Activated CD4-positive, alpha-beta T cell treated with anti-CD3 and anti-CD28 coated beads, Interleukin-2, amount 50 U/mL, for 1 hour (primary cell): Measurements from ENCODE around the gene PCDHGA1.
"Not testable (repeated sequence)": the region's sequence is repeated elsewhere in the genome, so short reads cannot be mapped to it uniquely, and the experiment has no call there.

Experiments
- DNase-seq: peaks from one replicate; pipeline ENCODE4 v3.0.0-alpha.2; 2020

The PCDHGA1 gene

GRCh38 chr5:141330299-141331080, at the start of gene PCDHGA1:
TSS of gene PCDHGA1 (plus strand) at chr5:141330514.
- DNase-seq: peak; percentile 23

GRCh38 chr5:141298376-141298775, 31.9 kb upstream of the PCDHGA1 start:
- DNase-seq: no peak

GRCh38 chr5:141303756-141304155, 26.6 kb upstream of the PCDHGA1 start, which contains the start of gene SLC25A2:
TSS of gene SLC25A2 (minus strand) at chr5:141304049. CDS start at chr5:141303865, 184 bp downstream.
- no peak for DNase-seq

- no peak for DNase-seq
Observed at GRCh38 chr5:141306630-141307029, 23.7 kb upstream of the PCDHGA1 start.

- no peak for DNase-seq
Observed at GRCh38 chr5:141313711-141314110, 16.6 kb upstream of the PCDHGA1 start.

- DNase-seq: not testable (repeated sequence)
Observed at GRCh38 chr5:141316963-141317362, 13.4 kb upstream of the PCDHGA1 start.

DNA sequence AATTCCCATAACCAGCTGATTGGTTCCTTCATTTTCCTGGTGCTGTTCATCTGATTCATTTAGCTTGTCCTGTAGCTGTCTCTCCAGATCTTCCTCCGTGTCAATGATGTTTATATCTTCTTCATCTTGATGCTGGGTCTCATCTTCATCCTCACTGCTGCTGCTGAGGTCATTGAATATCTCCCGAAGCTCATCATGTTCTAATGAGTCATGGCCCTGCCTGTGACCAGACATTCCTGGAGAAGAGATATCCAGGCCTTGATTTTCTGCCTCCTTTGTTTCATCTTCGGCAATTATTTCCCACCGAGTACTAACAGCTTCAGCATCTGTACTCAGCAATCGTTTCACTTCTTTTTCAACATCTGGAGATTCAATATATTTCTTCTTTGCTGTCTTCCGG, 11.1 kb upstream of the PCDHGA1 start:
- DNase-seq: no peak

- no peak for DNase-seq
Observed at GRCh38 chr5:141319699-141320098, 10.6 kb upstream of the PCDHGA1 start.

- DNase-seq: peak; percentile 90
Observed at GRCh38 chr5:141320225-141321169, 9.8 kb upstream of the PCDHGA1 start, which contains the start of gene TAF7. TSS of gene TAF7 (minus strand) at chr5:141320784. CDS start at chr5:141320044, 740 bp downstream.

DNA sequence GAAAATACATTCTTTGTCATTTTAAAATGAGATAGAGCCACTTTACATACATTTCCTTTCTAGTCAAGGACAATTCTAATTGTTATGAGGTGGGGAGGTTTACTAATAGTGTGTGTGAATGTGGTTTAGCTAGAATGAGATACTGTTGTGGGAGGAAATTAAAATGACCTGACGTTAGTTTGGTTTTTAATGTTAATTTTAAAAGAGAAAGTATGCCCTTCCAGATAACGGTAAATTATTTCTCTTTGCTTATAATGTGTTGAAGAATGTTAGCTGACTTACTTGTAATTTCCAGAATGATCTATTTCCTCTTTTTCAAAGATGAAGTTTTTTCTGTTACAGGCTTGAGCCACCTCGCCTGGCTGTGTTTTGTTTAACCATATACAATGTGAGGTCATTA, 8.1 kb upstream of the PCDHGA1 start:
- DNase-seq: no peak

GRCh38 chr5:141326088-141326854, 4.0 kb upstream of the PCDHGA1 start:
- DNase-seq: peak; percentile 68

- DNase-seq: no peak
Observed at GRCh38 chr5:141328231-141328630, 2.1 kb upstream of the PCDHGA1 start.

DNA sequence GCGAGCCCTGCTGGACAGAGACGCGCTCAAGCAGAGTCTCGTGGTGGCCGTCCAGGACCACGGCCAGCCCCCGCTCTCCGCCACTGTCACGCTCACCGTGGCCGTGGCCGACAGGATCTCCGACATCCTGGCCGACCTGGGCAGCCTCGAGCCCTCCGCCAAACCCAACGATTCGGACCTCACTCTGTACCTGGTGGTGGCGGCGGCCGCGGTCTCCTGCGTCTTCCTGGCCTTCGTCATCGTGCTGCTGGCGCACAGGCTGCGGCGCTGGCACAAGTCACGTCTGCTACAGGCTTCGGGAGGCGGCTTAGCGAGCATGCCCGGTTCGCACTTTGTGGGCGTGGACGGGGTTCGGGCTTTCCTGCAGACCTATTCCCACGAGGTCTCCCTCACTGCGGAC, 2.3 kb downstream of the PCDHGA1 start:
- not testable (repeated sequence) for DNase-seq

DNA sequence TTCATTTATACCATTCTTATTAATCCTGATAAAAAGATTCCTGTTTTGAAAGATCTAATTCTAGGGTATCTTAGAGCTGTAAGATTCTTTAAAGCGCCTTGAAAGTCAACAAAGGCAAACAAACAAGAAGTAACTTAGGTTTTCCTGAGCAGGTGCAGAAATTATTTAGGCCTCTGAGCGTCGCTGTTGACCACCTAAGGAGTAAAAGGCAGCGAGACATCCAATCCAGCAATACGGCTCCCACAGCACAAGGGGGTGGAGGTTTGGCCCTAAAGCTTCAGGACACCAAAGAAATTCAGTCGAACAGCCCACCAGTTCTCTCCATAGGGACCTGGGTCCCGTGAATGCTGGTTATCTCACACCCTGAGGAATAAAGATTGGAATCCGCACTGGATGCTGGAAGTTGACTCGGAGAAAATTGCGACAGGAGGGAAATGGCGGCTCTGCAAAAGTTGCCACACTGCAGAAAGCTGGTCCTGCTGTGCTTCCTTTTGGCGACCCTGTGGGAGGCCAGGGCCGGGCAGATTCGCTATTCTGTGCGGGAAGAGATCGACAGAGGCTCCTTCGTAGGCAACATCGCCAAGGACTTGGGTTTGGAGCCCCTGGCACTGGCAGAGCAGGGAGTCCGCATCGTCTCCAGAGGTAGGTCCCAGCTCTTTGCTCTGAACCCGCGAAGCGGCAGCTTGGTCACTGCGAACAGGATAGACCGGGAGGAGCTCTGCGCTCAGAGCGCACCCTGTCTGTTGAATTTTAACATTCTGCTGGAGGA, 8.4 kb downstream of the PCDHGA1 start, which contains the start of gene PCDHGA2:
Gene PCDHGA2 (plus strand): TSS at position 223 of the 769 bp plus-strand sequence.
- no peak for DNase-seq

GRCh38 chr5:141340781-141341354, 10.6 kb downstream of the PCDHGA1 start:
- not testable (repeated sequence) for DNase-seq

DNA sequence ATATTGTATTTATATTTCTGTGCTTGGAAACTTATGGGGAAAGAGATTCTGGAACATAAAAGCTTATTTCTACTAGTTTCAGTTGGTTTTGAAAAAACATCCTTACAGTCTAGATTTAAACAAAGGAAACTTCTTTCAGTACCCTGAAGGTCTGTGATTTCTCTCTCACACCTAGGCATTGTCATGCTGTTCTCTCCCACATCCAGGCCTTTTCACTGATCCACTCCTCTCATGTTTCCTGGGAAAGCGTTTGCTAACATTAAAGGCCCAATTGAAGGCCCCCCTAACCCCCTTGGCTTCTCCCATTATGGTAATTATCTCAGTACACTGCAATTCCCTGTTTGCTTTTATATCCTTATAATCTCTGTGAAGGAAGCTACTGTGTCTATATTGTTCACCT, 12.5 kb downstream of the PCDHGA1 start:
- no peak for DNase-seq

DNA sequence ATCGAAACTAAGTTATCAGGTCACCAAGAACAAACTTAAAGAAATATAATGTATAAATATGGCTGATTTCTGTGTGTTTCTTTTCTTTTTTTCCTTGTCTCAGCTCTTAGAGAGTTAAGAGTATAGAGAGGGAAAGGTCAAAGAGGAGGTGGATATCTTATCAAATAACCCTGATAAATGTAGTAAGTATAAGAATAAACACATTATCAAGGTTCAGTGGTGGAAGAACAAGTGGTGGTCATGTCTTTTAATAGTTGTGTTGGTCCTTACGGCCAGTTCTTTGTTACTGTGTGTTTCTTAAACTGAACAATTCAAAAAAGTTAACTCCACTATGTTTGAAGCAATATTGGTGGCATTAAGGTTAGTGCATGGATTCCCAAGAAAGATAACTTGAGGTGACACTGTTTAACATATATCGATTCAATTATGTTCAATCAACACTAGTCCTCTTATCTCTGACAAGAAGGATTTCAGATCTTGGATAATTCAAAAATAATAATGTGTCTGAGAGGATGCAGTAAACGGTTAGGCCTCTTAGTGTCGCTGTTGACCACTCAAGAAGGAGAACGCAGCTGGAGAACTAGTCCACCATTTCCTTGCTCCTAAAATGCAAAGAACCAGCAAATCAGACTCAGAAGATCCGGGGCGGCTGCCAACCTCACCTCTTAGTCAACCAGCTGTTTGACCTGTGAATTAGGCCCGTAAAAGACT, 13.1 kb downstream of the PCDHGA1 start, which contains the start of gene PCDHGA3:
Gene PCDHGA3 (plus strand): TSS at position 588 of the 711 bp plus-strand sequence. CDS start 205 bp downstream, outside the sequence.
- DNase-seq: no peak

DNA sequence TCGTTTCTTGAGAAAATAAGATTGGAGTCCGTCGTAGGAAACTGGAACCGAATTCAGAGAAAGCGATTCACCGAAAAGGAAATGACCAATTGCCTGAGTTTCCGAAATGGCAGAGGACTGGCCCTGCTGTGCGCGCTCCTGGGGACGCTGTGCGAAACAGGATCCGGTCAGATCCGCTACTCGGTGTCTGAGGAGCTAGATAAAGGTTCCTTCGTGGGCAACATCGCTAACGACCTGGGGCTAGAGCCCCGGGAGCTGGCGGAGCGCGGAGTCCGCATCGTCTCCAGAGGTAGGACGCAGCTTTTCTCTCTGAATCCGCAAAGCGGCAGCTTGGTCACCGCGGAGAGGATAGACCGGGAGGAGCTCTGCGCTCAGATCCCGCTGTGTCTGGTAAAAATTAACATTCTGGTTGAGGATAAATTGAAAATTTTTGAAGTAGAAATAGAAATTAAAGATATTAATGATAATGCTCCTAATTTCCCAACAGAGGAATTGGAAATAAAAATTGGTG, 13.7 kb downstream of the PCDHGA1 start:
- no peak for DNase-seq

- DNase-seq: no peak
Observed at GRCh38 chr5:141345327-141345726, 15.0 kb downstream of the PCDHGA1 start.

- not testable (repeated sequence) for DNase-seq
Observed at GRCh38 chr5:141346017-141346416, 15.7 kb downstream of the PCDHGA1 start.
